Fibroblast of skin of left quadriceps (primary cell): ENCODE data around the gene ORM1.

Experiments used
- DNase-seq, 2 experiments: peaks; one replicate each; pipeline ENCODE4 v3.0.0-alpha.2; 2013; ENCODE audit warnings: low read depth in 2 of 2

The ORM1 gene

GRCh38 chr9:114287001-114287762 lies 35.7 kb upstream of the ORM1 start:
- no peak for DNase-seq

DNA sequence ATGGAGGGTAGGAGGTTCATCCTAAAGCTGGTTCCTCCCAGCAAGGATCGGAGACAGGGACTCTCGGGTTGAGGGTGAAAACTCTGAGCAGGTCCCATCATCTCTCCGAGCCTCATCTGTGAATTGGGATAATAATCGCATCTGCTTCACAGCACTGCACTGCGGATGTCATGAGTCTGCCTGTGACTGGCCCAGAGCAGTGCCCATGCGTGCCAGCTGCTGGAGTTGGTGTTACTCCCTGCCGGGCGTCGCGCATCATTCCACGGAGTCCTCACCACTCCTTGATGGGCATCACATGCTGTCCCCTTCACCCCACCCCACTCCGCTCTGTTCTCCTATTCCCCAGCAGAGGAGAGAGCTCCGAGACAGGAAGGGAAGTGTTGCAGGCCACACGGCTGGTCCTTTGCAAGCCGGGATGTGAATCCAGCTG lies 35.1 kb upstream of the ORM1 start:
- DNase-seq, result no peak

DNA sequence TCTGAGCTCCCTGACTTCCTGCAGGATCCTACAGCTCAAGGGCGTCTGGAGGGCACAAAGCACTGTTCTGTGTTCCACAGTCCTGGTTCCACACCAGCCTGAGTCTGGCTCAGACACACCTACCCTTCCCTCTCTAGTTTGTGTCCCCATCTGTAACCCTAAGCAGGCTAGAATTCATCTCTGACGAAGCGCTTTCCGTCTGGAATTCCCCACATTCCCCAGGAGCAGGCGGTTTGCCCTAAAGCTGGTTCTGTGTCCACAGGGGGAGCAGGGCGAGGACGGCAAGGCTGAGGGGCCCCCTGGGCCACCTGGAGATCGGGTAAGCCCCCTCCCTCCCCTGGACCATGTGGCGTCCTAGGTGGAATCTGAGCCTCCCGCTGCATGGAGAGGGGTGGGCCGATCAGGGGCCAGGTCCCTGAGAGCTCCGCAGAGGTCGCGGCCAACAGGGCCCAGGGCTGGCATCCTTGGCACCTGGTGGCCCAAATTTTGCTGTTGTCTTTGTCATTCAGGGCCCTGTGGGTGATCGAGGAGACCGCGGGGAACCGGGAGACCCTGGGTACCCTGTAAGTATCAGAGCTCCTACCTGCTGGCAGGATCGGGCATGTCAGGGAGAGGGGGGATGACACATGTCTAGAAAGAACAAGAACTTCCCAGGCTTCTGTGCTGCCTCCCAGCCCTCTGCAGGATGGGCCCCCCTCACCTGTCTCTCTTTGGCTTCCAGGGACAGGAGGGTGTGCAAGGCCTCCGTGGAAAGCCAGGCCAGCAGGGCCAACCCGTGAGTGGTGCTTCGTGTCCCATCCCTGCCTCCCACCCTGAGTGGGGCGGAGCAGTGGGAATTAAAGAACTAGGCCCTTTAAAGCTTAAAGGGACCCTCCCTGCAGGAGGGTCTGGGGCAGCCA lies 34.5 kb upstream of the ORM1 start:
- peak in 1 of 2 experiments; percentile 52 for DNase-seq

DNA sequence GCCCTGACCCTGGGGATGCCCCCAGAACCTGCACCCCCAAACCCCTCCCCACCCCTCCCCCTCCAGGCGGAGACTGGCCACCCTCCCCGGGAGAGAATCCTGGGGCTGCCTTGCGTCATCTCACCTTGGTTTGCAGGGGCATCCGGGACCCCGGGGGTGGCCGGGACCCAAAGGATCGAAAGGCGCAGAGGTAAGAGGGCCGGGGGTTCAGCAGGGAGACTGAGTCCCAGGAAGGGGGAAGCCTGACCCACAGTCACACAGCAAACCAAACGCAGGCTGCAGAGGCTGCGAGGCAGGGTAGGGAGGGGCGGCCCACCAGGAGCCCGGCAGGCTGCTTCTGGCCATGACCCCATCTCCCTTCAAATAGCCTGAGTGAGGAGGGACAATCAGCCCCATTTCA lies 33.8 kb upstream of the ORM1 start:
- no peak for DNase-seq

DNA sequence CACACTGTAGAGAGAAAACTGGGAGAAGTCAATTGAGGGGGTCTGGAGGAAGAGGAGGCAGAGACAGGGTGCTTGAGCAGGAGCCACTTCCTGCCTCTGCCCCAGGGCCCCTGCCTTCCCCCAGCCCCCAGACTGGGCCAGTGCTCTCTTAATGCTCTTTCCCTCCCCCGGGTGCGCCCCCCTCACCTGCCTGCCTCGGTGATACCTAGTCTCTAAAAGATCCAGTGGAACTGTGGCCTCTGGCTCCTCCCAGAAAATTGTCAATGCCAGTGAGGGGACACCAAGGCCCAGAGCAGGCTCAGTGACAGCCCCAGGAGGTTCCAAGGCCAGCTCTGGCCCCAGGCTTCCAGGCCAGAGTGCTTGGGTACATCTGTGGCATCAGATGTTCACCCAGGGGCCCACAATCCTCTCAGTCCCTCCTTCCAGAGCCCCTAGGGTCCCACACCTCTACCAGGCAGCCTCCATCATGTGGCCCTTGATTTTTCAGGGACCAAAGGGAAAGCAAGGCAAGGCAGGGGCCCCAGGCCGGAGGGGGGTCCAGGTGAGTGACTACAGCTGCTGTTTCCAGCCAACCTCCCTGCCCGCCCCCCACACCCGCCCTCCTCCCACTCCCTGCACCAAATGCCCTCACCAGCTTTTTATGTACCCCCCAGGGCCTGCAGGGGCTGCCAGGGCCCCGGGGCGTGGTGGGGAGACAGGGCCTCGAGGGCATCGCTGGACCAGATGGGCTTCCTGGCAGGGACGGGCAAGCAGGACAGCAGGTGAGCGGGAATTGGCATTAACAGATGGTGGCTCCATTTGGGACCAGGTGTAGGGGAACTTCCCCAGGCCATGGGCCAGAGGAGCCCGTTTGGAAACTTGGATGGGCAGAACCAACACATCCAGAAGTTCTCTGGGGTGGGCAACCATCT lies 33.1 kb upstream of the ORM1 start:
- no peak for DNase-seq

GRCh38 chr9:114290561-114290986 lies 32.3 kb upstream of the ORM1 start:
- DNase-seq, result no peak

DNA sequence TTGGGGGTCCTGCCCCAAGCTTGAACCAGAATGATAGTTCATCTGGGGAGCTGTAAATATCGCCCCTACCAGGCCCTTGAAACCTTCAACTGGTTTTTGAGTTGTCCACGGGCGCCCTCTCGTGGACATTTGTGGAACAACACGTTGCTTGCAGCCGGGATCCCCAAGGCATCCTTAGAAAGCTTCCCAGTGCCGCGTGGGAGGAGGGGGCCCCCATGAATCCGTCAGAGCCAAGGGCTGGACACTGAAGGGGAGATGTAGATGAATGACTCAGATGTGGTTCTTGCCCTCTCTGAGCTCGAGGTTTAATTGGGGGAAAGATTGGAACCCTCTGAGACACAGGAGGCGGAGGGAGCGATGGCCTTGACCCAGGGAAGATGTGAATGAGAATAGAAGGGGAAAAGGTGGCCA lies 31.8 kb upstream of the ORM1 start:
- DNase-seq, result peak in 1 of 2 experiments; percentile 40

DNA sequence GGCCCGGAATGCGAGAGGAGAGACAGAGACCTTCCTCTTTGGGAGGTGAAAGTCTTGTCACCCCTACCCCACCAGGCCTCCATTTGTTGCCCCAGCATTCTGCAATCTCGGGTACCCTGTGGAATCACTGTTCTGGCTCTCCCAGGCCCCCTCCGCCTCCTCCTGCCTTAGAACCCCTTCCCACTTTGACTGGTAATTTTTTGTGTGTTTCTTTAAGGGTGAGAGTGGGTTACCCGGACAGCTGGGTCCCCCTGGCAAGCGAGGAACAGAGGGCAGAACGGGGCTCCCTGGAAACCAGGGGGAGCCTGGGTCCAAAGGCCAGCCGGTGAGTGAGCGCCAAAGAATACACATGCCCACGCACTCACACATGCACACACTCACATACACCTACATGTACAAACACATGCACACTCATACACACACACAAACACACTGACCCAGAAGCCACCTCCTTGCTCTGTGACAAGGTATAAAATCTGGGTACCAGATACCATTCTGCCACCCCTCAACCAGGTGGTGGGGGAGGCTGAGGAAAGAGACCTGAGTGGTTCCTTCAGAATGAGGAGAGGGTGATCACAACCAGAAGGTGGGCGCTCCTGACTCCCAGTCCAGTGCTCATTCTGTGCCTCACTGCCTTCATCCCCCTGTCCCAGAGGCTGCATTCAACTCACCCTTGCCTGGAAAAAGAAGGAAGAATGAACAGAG lies 30.9 kb upstream of the ORM1 start:
- no peak for DNase-seq

GRCh38 chr9:114294664-114295063 lies 28.2 kb upstream of the ORM1 start:
- no peak for DNase-seq

DNA sequence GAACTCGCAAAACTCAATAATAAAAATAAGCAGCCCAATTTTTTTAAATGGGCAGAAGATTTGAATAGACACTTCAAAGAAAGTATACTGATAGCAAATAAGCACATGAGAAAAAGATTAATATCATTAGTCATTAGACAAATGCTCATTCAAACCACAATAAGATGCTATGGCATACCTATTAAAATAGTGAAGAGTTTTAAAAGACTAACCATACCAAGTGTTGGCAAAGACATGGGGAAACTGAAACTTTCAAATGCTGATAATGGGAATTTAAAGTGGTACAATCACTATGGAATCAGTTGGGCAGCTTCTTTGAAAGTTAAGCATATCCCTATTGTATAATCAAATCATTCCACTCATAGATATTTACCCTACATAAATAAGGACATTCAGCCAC lies 26.6 kb upstream of the ORM1 start:
- DNase-seq, result no peak

DNA sequence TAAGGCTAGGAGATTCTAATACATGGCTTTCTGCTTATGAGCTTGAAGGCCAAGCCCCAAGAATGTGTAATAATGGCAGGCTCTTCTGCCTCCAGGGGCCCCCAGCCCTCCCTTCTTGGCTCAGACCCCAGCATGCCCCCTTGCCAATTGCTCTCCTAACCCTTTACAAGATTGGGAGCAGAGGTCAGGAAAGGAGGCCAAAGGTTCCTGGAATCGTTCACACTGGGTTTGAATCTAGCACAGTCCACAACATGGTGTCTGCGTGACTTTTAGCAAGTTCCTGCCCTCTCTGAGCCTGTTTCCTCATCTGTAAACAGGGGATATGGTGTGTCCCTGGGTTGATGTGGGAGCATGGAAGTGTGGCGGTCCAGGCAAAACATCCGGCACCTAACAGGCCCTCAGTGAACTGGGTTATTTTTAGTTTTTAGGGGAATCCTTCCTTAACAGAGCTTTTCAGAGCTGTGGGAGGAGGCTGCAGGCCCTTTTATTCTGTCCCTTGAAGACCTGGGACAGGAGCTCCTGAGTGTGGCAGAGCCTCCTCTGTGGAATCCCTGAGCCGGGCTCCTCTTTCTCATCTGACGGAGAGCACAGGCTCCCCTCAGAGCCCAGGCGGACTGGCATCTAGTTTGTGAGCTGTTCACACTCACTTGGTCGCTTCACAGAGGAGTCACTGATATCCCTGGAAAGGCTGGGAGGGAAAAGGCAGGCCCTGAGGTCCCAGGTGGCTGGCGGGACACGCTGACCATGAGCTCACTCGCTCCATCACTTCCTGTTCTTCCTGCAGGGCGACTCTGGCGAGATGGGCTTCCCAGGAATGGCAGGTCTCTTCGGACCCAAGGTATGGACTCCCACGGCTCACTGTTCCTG lies 23.4 kb upstream of the ORM1 start:
- no peak for DNase-seq

- no peak for DNase-seq
Observed at GRCh38 chr9:114300153-114300845, 22.6 kb upstream of the ORM1 start.

GRCh38 chr9:114300846-114301797 lies 21.8 kb upstream of the ORM1 start:
- DNase-seq, result no peak

- DNase-seq, result no peak
Observed at GRCh38 chr9:114301798-114302565, 20.9 kb upstream of the ORM1 start.

DNA sequence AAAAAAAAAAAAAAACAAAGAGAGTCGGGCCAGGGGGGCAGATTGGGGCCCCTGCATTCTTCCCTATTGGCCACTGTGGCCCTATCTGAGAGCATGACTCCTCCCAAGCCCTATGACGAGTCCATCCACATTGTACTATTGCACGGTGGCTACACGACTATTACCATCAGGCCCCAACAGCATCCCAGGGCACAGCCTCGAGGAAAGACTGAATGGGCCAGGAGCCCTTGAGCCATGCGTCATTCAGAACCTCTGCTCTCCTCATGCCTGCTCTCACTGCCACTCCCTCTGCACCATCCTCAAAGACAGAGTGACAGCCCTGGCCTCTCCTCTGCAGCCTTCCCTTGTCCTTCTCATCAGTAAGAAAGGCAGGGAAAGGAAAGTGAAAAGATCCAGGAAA lies 20.2 kb upstream of the ORM1 start:
- DNase-seq, result no peak

DNA sequence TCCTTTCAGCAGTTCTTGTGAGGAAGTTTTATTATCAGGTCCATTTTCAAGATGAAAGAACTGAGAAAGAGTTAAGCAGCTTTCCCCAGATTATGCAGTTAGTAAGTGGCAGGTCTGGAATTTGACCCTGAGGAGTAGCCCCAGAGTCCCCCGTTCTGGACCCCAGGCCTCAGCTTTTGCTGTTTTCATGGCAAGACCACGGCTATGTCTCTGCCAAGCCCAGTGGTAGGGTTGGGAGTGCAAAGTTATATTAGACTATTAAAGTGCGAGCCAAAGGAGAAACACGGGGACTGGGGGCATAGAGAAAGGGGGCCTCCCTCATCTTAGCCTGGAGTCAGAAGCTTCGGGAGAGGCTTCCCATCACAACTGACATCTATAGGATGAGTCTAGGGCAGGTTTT lies 19.3 kb upstream of the ORM1 start:
- DNase-seq, result no peak

DNA sequence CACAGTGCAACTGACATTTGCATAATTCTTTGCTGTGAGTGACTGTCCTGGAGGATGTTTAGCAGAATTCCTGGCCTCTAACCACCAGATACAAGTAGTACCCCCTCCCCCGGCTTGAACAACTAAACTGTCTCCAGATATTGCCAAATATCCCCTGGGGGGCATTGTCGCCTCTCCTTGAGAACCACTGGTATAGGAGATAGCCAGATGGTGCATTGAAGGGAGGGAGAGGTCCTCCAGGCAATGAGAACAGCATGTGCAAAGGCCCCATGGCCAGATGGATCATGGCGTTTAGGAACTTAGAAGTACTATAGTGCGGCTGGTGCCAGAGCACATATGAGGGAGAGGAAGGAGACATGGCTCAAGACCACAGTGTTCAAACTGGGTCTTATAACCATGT lies 18.9 kb upstream of the ORM1 start:
- no peak for DNase-seq
